GM08714 (cell line): Measurements from ENCODE around the gene CILP.

ENCODE experiments used
- H3K4me3 ChIP-seq: fragments of 200-500 bp; sonication (Bioruptor generic); 2 replicates; pipeline ENCODE4 v1.5.1; 2014; ENCODE audit warnings: mild to moderate bottlenecking, low read length, inconsistent platforms
- ZNF274 ChIP-seq: IDR thresholded peaks from 2 replicates; pipeline ENCODE4 v1.6.1; 2012; ENCODE audit warnings: mild to moderate bottlenecking, low read depth, low read length

The CILP gene, protein sequence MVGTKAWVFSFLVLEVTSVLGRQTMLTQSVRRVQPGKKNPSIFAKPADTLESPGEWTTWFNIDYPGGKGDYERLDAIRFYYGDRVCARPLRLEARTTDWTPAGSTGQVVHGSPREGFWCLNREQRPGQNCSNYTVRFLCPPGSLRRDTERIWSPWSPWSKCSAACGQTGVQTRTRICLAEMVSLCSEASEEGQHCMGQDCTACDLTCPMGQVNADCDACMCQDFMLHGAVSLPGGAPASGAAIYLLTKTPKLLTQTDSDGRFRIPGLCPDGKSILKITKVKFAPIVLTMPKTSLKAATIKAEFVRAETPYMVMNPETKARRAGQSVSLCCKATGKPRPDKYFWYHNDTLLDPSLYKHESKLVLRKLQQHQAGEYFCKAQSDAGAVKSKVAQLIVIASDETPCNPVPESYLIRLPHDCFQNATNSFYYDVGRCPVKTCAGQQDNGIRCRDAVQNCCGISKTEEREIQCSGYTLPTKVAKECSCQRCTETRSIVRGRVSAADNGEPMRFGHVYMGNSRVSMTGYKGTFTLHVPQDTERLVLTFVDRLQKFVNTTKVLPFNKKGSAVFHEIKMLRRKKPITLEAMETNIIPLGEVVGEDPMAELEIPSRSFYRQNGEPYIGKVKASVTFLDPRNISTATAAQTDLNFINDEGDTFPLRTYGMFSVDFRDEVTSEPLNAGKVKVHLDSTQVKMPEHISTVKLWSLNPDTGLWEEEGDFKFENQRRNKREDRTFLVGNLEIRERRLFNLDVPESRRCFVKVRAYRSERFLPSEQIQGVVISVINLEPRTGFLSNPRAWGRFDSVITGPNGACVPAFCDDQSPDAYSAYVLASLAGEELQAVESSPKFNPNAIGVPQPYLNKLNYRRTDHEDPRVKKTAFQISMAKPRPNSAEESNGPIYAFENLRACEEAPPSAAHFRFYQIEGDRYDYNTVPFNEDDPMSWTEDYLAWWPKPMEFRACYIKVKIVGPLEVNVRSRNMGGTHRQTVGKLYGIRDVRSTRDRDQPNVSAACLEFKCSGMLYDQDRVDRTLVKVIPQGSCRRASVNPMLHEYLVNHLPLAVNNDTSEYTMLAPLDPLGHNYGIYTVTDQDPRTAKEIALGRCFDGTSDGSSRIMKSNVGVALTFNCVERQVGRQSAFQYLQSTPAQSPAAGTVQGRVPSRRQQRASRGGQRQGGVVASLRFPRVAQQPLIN

DNA sequence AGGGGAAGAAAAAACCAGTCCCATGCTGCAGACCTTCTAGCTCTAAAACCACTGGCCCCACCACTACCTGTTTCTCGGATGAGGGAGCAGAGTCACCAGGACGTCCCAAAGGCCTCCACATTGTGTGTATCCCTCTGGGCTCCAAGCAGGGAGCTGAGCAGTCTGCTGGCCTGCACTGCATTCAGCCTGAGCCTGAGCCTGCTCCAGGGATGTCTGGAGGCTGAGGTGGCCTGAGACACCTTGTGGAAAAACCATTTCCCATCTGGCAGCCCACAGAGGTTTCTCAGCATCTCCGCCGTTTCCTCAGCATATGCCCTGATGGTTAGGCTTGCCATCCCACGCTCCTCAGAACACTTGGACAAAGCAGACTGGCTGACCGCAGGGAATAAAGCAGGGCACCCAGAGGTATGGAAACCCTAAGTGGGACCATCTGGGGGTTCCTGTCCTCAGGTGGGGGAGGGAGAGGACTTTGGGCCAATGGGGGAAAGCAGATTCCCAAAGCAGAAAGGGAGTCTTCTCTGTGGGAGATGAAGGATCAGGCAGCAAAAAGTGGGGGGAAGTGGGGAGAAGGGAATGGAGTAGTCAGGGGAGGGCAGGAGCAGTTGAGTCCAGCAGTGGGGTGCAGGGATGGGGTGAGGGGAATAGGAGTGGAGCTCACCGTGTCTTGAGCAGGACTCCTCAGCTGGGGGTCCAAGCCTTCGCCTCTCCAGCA is at the start of gene CILP:
CILP (minus strand) TSS at position 704 of the 712 bp plus-strand sequence. CDS start 1,718 bp downstream, outside the sequence.
- no peak for TF ChIP-seq ZNF274

GRCh38 chr15:65260968-65261367 is 49.7 kb upstream of the CILP start:
- no peak overlapping the region for H3K4me3 ChIP-seq
- no peak for TF ChIP-seq ZNF274

More for the DNA sequence above, at the start of gene CILP:
- no peak within 1 kb of the TSS for H3K4me3 ChIP-seq

DNA sequence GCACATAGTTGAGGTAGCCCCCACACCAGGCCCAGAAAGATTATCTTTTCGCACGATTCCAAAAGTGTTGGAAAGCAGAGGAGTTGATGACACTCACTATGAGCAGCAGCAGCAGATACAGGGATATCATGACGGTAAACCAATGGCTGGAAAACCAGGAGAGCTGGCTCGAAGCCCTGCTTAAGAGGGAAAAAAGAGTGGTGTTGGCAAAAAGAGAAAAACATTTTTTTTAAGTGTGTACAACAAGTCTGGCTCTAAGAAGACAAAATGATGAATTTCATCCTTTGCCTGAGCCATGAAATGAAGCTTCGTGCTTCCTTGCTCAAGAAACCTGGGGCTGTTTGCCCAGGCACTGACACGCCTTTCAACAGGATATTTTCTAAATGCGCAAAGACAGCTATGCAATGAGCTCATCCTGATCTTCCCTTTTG is 48.1 kb upstream of the CILP start:
- TF ChIP-seq ZNF274, result no peak
- no peak overlapping the region for H3K4me3 ChIP-seq

DNA sequence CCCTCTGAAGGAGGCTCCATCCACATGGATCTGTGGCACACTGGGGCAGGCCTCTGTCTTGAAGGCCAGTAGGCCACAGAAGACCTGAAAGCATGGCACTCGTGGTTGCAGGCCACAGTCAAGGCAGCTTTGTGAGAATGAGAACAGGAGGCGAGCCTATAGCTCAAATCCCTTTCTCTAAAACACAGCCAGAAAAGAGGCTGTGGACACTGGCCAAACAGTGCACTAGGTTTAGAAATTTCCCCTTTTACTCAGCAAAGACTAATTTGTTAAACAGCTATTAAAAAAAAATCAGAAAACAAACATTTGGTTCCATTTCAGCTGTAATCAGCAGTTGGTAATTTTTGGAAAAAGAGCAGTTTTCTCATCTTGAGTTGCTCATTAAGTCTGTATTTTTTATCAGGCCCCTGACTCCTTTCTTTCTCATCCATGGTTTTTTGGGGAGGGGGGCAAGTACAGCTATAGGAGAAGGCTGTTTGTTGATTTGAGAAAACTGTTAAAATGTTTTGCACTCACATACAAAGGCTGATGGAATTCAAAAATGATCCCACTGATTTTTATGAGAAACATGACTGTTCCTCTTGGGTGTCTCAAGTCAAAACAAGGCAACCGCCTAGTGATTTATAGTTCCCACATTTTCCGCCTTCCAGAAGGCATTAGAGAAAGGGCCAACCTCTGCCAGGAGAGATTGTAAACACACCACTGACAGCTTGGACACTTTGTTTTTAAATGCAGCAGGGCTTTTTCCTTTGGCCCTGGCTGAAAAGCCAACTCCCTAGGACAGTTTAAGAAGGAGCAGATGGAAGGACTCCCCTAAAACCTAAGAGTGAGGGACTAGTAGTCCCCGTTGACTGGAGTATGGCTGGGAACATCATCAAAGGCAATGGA is 47.3 kb upstream of the CILP start:
- no peak for TF ChIP-seq ZNF274
- H3K4me3 ChIP-seq, result no peak overlapping the region

DNA sequence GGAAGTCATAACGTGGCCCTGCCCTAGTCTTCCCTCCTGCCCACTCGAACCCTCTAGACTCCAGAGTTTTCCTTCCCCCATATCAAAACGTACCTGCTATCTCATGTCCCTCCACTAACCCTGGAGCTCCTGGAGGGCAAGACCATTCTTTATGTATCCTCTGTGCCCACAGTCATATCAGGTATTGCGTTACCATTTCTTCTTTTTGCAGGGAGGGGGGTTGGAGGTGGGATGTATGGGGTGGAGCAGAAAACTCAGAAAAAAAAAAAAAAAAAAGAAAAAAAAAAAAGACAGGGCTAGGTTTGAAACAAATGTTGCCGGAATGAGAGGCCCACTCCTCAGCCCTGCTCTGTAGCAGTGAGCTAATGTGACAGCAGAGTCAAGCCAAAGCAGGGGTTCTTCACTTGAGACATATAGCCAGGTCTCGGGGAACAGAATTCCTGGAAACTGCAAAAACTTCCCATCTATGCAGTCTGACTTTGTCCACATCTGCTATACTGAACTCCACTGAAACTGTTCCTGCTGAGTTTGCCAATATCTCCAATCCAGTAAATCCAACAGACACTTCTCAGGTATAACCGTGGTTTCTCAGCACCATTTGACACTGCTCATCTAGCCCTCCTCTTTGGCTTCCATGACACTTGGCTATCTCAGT is 44.3 kb upstream of the CILP start:
- no peak overlapping the region for H3K4me3 ChIP-seq
- TF ChIP-seq ZNF274, result no peak

DNA sequence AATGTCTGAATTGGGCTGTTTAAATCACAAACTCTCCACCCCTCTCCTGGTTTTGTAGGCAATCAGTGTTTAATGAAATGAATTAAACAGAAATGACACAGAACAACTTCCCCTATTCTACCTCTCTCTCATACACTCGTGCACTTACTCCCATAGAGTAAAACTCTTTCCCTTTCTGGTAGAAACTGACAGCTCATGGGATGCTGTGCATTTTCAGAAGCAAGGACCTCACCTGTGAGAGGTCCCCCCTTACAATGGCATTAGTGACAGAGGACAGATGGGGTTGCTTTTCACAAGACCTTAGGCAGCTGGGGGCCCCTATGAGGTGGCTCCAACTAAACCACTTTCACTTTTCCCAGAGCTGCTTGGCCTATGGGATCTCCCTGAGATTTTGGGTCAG is 43.5 kb upstream of the CILP start:
- no peak for TF ChIP-seq ZNF274

DNA sequence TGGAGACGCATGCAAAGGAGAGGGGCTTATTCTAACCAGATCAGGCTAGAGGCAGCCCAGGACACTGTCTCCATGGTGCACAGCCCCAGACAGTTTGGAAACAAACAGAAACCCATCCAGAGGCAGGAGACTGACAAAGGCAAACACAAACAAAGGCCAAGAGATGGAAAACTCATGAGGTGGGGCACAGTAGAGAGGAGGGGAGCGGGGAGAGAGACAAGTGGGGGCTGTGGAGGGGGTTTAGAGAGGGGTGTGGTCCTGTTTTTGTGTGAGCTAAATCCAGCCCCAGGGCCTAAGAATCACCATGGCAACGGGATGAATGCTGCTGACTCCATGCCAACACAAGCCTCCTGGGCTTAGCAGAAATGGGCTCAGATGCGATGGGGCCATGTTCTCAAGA is 43.1 kb upstream of the CILP start:
- no peak overlapping the region for H3K4me3 ChIP-seq
- TF ChIP-seq ZNF274, result no peak

More for the DNA sequence above, 43.5 kb upstream of the CILP start:
- no peak overlapping the region for H3K4me3 ChIP-seq

DNA sequence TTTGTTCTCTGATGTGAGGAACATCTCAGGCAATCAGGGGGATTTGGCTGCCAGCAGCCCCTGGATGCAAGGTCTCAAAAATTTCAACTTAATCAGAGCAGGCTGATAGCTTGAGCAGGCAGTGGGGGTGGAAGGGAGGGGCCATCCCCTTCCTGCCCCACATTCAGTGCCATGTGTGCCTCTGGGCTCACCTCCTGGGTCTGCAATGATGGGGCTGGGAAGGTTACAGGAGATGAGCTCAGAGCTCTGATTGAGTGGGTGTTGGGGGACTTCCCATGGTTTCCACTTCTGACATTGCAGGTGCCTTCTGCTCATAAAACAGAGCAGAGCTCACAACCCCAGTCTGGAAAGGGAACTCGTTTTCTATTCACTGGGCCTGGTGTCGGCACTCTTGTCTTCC is 38.4 kb upstream of the CILP start:
- no peak overlapping the region for H3K4me3 ChIP-seq
- no peak for TF ChIP-seq ZNF274

GRCh38 chr15:65248511-65249255 is 37.4 kb upstream of the CILP start:
- no peak for TF ChIP-seq ZNF274
- H3K4me3 ChIP-seq, result no peak overlapping the region

DNA sequence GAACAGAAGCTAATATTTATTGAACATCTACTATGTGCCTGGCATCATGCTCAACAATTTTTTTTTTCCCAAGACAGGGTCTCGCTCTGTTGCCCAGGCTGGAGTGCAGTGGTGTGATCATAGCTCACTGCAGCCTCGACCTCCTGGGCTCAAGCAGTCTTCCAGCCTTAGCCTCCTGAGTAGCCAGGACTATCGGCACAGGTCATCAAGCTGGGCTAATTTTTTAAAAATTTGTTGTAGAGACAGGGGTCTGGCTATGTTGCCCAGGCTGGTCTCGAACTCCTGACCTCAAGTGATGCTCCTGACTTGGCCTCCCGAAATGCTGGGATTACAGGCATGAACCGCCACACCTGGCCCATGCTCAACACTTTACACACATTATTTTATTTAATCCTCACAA is 35.7 kb upstream of the CILP start:
- TF ChIP-seq ZNF274, result no peak
- no peak overlapping the region for H3K4me3 ChIP-seq

- TF ChIP-seq ZNF274, result no peak
- no peak overlapping the region for H3K4me3 ChIP-seq
These were observed 34.9 kb upstream of the CILP start for GRCh38 chr15:65246026-65246714.
